Osteocyte (in vitro differentiated cells): ENCODE data around the gene INAVA. TPM values are rescaled to one million over a fixed set of nuclear protein-coding genes. Genes with fewer than 3 reads are reported as not detected.

Experiments used
- DNase-seq: peaks from one replicate; pipeline ENCODE4 v3.0.0; 2021; ENCODE audit warnings: mixed read lengths; ENCODE audit not compliant: unreplicated experiment; ENCODE audit errors: extremely low spot score
- H3K27ac Mint-ChIP-seq: one replicate; pipeline ENCODE4 v1.8.0; 2021; ENCODE audit warnings: mild to moderate bottlenecking, mixed read lengths; ENCODE audit not compliant: unreplicated experiment
- H3K27me3 Mint-ChIP-seq: one replicate; pipeline ENCODE4 v1.8.0; 2021; ENCODE audit warnings: mixed read lengths; ENCODE audit not compliant: unreplicated experiment
- H3K36me3 Mint-ChIP-seq: one replicate; pipeline ENCODE4 v1.8.0; 2021; ENCODE audit warnings: mixed read lengths; ENCODE audit not compliant: unreplicated experiment
- H3K4me1 Mint-ChIP-seq: one replicate; pipeline ENCODE4 v1.8.0; 2021; ENCODE audit warnings: mixed read lengths; ENCODE audit not compliant: unreplicated experiment
- H3K4me3 Mint-ChIP-seq: one replicate; pipeline ENCODE4 v1.8.0; 2021; ENCODE audit warnings: mild to moderate bottlenecking, moderate library complexity, mixed read lengths; ENCODE audit not compliant: unreplicated experiment
- H3K9me3 Mint-ChIP-seq: one replicate; pipeline ENCODE4 v1.8.0; 2021; ENCODE audit warnings: mixed read lengths; ENCODE audit not compliant: unreplicated experiment
- total RNA-seq: library from RNA; stranded (reverse); gene quantifications from 2 replicates; pipeline ENCODE4 v1.2.1, GENCODE V29; 2021
- TF ChIP-seq, protein P1 (sequence below): fragments of 200-600 bp; sonication (generic); IDR thresholded peaks from 2 replicates; pipeline ENCODE4 v1.5.0; 2021; ENCODE audit warnings: antibody characterized with exemption, mild to moderate bottlenecking, moderate library complexity

Gene INAVA
- total RNA-seq, 1 donor from 2014 or later = 2.0 TPM

DNA sequence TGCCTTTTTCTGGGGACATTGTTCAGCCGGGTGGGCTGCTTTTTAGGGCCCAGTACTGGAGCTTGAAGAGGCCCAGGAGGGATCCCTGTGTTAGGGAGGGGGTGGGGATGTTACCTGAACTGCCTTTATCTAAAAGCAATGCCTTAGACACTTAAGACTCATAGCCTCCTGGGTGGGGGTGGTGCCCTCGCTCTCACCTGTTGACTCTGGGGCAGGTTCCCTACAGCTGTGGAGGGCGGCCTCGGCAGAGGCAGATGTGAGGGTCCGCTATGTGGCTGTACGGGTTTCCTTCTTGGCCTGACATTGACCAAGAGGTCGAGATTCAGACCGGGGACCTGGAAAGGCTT lies 716 bp downstream of the INAVA start:
- TF ChIP-seq, protein P1, sequence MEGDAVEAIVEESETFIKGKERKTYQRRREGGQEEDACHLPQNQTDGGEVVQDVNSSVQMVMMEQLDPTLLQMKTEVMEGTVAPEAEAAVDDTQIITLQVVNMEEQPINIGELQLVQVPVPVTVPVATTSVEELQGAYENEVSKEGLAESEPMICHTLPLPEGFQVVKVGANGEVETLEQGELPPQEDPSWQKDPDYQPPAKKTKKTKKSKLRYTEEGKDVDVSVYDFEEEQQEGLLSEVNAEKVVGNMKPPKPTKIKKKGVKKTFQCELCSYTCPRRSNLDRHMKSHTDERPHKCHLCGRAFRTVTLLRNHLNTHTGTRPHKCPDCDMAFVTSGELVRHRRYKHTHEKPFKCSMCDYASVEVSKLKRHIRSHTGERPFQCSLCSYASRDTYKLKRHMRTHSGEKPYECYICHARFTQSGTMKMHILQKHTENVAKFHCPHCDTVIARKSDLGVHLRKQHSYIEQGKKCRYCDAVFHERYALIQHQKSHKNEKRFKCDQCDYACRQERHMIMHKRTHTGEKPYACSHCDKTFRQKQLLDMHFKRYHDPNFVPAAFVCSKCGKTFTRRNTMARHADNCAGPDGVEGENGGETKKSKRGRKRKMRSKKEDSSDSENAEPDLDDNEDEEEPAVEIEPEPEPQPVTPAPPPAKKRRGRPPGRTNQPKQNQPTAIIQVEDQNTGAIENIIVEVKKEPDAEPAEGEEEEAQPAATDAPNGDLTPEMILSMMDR = no peak
- no peak overlapping the region for H3K4me3 Mint-ChIP-seq
- no peaks in the 10 kb centered on the region for H3K9me3 Mint-ChIP-seq
- H3K4me1 Mint-ChIP-seq = peaks cover 41% of the 10 kb centered on the region
- no peak overlapping the region for H3K27ac Mint-ChIP-seq
- no peaks in the 10 kb centered on the region for H3K27me3 Mint-ChIP-seq
- H3K36me3 Mint-ChIP-seq = no peaks in the 10 kb centered on the region
- no peak for DNase-seq

- H3K4me1 Mint-ChIP-seq = peaks cover 38% of the 10 kb centered on the region
- DNase-seq = no peak
- H3K4me3 Mint-ChIP-seq = no peak overlapping the region
- no peak overlapping the region for H3K27ac Mint-ChIP-seq
- TF ChIP-seq, protein P1 = no peak
- H3K27me3 Mint-ChIP-seq = no peaks in the 10 kb centered on the region
- H3K36me3 Mint-ChIP-seq = no peaks in the 10 kb centered on the region
- no peaks in the 10 kb centered on the region for H3K9me3 Mint-ChIP-seq
Observed at GRCh38 chr1:200895801-200896530, 1.3 kb downstream of the INAVA start.

DNA sequence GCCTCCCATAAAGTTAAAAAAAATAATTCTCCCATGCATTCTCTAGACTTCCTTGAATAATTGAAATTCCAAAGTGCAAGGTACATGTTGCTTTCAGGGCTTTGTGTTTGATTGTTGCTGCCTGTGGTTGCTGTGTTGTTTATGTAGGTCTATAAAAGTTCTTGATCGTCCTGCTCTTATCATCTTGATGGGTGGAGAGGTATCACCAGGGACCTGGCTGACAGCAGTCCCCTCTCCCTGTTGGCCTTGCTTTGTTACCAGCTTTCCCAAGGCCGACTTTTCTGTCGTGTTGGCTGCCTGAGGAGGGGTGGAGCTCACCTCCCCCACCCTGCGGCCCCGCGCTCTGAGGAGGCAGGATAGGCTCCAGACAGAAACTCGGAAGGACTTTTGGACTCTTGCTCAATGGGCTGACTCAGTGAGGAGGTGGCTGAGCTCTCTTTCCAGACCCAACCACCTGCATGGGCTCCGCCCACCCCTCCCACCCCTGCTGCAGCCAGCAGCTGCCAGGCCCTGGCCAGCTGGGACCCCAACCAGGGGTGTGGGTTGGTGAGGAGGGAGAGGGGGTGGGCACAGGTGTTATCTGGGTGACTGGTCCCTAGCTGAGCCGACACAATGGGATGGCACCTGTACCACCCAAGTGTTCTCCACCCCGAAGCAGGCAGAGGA lies 2.0 kb downstream of the INAVA start:
- H3K4me1 Mint-ChIP-seq = peaks cover 34% of the 10 kb centered on the region
- TF ChIP-seq, protein P1 = no peak

DNA sequence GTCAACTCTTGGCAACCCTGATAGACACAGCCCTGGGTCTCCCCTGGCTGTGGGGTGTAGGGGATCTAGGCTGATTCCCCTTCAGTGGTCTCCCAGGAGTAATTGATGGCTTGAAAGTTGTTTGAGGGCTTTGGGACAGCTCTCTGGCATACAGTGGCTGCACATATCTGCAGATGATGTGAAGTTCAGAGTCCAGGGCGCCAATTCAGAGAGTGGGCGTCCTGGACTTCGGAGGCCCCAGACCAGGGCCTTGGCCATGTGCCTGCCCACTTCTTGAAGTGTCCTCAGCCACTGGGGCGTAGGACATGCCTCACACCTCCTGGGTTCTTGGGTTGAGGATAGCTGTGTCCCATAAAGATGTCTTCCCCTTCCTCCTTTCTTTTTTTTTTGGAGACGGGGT lies 2.6 kb downstream of the INAVA start:
- no peaks in the 10 kb centered on the region for H3K27me3 Mint-ChIP-seq
- H3K4me1 Mint-ChIP-seq = peaks cover 28% of the 10 kb centered on the region

More for the DNA sequence above, 2.0 kb downstream of the INAVA start:
- Mint-ChIP-seq H3K4me3 (no peak overlapping the region), H3K27me3 (no peaks in the 10 kb centered on the region), H3K27ac (peak overlapping the region; percentile 18), H3K36me3 (no peaks in the 10 kb centered on the region), H3K9me3 (no peaks in the 10 kb centered on the region)
- DNase-seq = no peak

GRCh38 chr1:200899015-200899386 lies 4.3 kb downstream of the INAVA start:
- H3K27ac Mint-ChIP-seq = no peak overlapping the region
- TF ChIP-seq, protein P1 = no peak
- no peak for DNase-seq

More for the DNA sequence above, 2.6 kb downstream of the INAVA start:
- DNase-seq = no peak
- Mint-ChIP-seq H3K27ac (no peak overlapping the region), H3K4me3 (no peak overlapping the region), H3K36me3 (no peaks in the 10 kb centered on the region), H3K9me3 (no peaks in the 10 kb centered on the region)
- TF ChIP-seq, protein P1 = no peak

More at GRCh38 chr1:200899015-200899386, 4.3 kb downstream of the INAVA start:
- H3K9me3 Mint-ChIP-seq = no peaks in the 10 kb centered on the region
- no peak overlapping the region for H3K4me3 Mint-ChIP-seq
- H3K4me1 Mint-ChIP-seq = peaks cover 19% of the 10 kb centered on the region
- H3K36me3 Mint-ChIP-seq = no peaks in the 10 kb centered on the region
- H3K27me3 Mint-ChIP-seq = no peaks in the 10 kb centered on the region
